HEK293 (cell line): ENCODE results near the gene KIFBP.

Experiments used
- CTCF ChIA-PET: fragments of 350-600 bp; formaldehyde crosslinking; extraction: SDS; loops from one replicate; lab custom pipeline; 2021; ENCODE audit warnings: antibody characterized with exemption; lab: Yijun Ruan, JAX
- POLR2A ChIA-PET: fragments of 300-600 bp; formaldehyde crosslinking; extraction: SDS; loops from one replicate; lab custom pipeline; 2020; ENCODE audit warnings: antibody characterized with exemption, inconsistent platforms; lab: Yijun Ruan, JAX
- H3K27ac ChIP-seq: fragments of 200-500 bp; sonication (Bioruptor generic); 2 replicates; pipeline ENCODE4 v1.5.1; 2014; ENCODE audit warnings: low read depth, low read length, control low read depth, inconsistent platforms; ENCODE audit errors: extremely low read depth
- H3K36me3 ChIP-seq, 2 experiments: fragments of 200-500 bp in 1 of 2; sonication (Bioruptor generic) in 1 of 2; 1 replicate in 1 of 2; 2 replicates in 1 of 2; pipeline ENCODE4 v1.5.1; 2014 to 2017; ENCODE audit warnings: inconsistent platforms in 2 of 2, low read length in 2 of 2; ENCODE audit not compliant: control insufficient read depth in 2 of 2, insufficient read depth in 1 of 2
- H3K4me1 ChIP-seq: fragments of 200-500 bp; sonication (Bioruptor generic); 2 replicates; pipeline ENCODE4 v1.5.1; 2014; ENCODE audit warnings: mild to moderate bottlenecking, low read length, inconsistent platforms; ENCODE audit not compliant: control insufficient read depth, insufficient read depth
- H3K4me3 ChIP-seq: 2 replicates; pipeline ENCODE4 v1.5.1; 2011; ENCODE audit warnings: low read depth, mild to moderate bottlenecking, control low read depth, low read length, moderate library complexity
- H3K9me3 ChIP-seq: fragments of 200-500 bp; sonication (Bioruptor generic); 2 replicates; pipeline ENCODE4 v1.5.1; 2014; ENCODE audit warnings: low read depth, low read length, inconsistent platforms; ENCODE audit not compliant: control insufficient read depth, insufficient read depth
- HOXC10 ChIP-seq: sonication (generic); formaldehyde crosslinking; IDR thresholded peaks from 2 replicates; pipeline ENCODE4 v1.8.1; 2023; ENCODE audit warnings: mild to moderate bottlenecking, missing genetic modification reagents
- PATZ1 ChIP-seq: fragments of 450-650 bp; formaldehyde crosslinking; IDR thresholded peaks from 2 replicates; pipeline ENCODE4 v1.5.1; 2016; ENCODE audit warnings: missing biosample characterization, missing genetic modification characterization
- PRDM1 ChIP-seq: fragments of 450-650 bp; formaldehyde crosslinking; IDR thresholded peaks from 2 replicates; pipeline ENCODE4; 2016; ENCODE audit warnings: missing biosample characterization, missing genetic modification characterization
- RBAK ChIP-seq: fragments of 450-650 bp; formaldehyde crosslinking; IDR thresholded peaks from 2 replicates; pipeline ENCODE4 v1.5.1; 2016; ENCODE audit warnings: missing biosample characterization, missing genetic modification characterization
- SP2 ChIP-seq: fragments of 450-650 bp; formaldehyde crosslinking; IDR thresholded peaks from 2 replicates; pipeline ENCODE4 v1.5.1; 2016; ENCODE audit warnings: missing biosample characterization, missing genetic modification characterization
- ZNF174 ChIP-seq: fragments of 450-650 bp; formaldehyde crosslinking; IDR thresholded peaks from 2 replicates; pipeline ENCODE4 v1.5.0; 2017; ENCODE audit warnings: missing biosample characterization, mild to moderate bottlenecking, missing genetic modification characterization
- ZNF214 ChIP-seq: fragments of 450-650 bp; formaldehyde crosslinking; IDR thresholded peaks from 2 replicates; pipeline ENCODE4 v1.5.1; 2017; ENCODE audit warnings: missing biosample characterization, mild to moderate bottlenecking, missing genetic modification characterization, borderline replicate concordance
- ZNF24 ChIP-seq: fragments of 450-650 bp; formaldehyde crosslinking; IDR thresholded peaks from 2 replicates; pipeline ENCODE4 v1.5.1; 2016; ENCODE audit warnings: missing biosample characterization, missing genetic modification characterization
- ZNF302 ChIP-seq: fragments of 450-650 bp; formaldehyde crosslinking; IDR thresholded peaks from 2 replicates; pipeline ENCODE4 v1.5.1; 2016; ENCODE audit warnings: missing biosample characterization, missing genetic modification characterization, low read depth
- ZNF350 ChIP-seq: fragments of 450-650 bp; formaldehyde crosslinking; IDR thresholded peaks from 2 replicates; pipeline ENCODE4 v1.5.0; 2017; ENCODE audit warnings: missing biosample characterization, mild to moderate bottlenecking, missing genetic modification characterization
- ZNF37A ChIP-seq: fragments of 450-650 bp; IDR thresholded peaks from 2 replicates; pipeline ENCODE4 v1.5.1; 2018; ENCODE audit warnings: missing biosample characterization, missing genetic modification characterization
- ZNF394 ChIP-seq: fragments of 450-650 bp; formaldehyde crosslinking; IDR thresholded peaks from 2 replicates; pipeline ENCODE4 v1.5.1; 2016; ENCODE audit warnings: missing biosample characterization, missing genetic modification characterization, mild to moderate bottlenecking, moderate library complexity, borderline replicate concordance
- ZNF426 ChIP-seq: fragments of 450-650 bp; formaldehyde crosslinking; IDR thresholded peaks from 2 replicates; pipeline ENCODE4 v1.5.1; 2017; ENCODE audit warnings: missing biosample characterization, missing genetic modification characterization, mild to moderate bottlenecking, inconsistent platforms, moderate library complexity
- ZNF513 ChIP-seq: fragments of 450-650 bp; IDR thresholded peaks from 2 replicates; pipeline ENCODE4 v1.5.1; 2018; ENCODE audit warnings: missing biosample characterization, missing genetic modification characterization
- ZNF571 ChIP-seq: fragments of 450-650 bp; formaldehyde crosslinking; IDR thresholded peaks from 2 replicates; pipeline ENCODE4 v1.5.0; 2017; ENCODE audit warnings: missing biosample characterization, missing genetic modification characterization
- ZNF585B ChIP-seq: fragments of 450-650 bp; formaldehyde crosslinking; IDR thresholded peaks from 2 replicates; pipeline ENCODE4 v1.5.1; 2016; ENCODE audit warnings: missing biosample characterization, missing genetic modification characterization
- ZNF626 ChIP-seq: fragments of 450-650 bp; sonication (Bioruptor Pico); formaldehyde crosslinking; IDR thresholded peaks from 2 replicates; pipeline ENCODE4 v1.5.1; 2018; ENCODE audit warnings: missing biosample characterization, missing genetic modification characterization, inconsistent platforms
- ZNF664 ChIP-seq: fragments of 450-650 bp; formaldehyde crosslinking; IDR thresholded peaks from 2 replicates; pipeline ENCODE4 v1.5.1; 2016; ENCODE audit warnings: missing biosample characterization, missing genetic modification characterization
- ZNF692 ChIP-seq: fragments of 450-650 bp; formaldehyde crosslinking; IDR thresholded peaks from 2 replicates; pipeline ENCODE4 v1.5.1; 2016; ENCODE audit warnings: missing biosample characterization, missing genetic modification characterization
- ZSCAN23 ChIP-seq: fragments of 450-650 bp; formaldehyde crosslinking; IDR thresholded peaks from 2 replicates; pipeline ENCODE4 v1.5.1; 2016; ENCODE audit warnings: missing biosample characterization, missing genetic modification characterization
- TF ChIP-seq, protein P1 (sequence below): fragments of 450-650 bp; formaldehyde crosslinking; IDR thresholded peaks from 2 replicates; pipeline ENCODE4 v1.5.1; 2016; ENCODE audit warnings: missing biosample characterization, missing genetic modification characterization
- TF ChIP-seq, protein P2 (sequence below): fragments of 450-650 bp; formaldehyde crosslinking; IDR thresholded peaks from 2 replicates; pipeline ENCODE4 v1.5.1; 2016; ENCODE audit warnings: missing biosample characterization, missing genetic modification characterization

The KIFBP gene

GRCh38 chr10:69056536-69057260 lies 68.1 kb downstream of the KIFBP start (continued):
- no peak for TF ChIP-seq ZNF571
- no peak for TF ChIP-seq ZNF664 (tag by site-specific recombination)
- no peak for TF ChIP-seq HOXC10 (CRISPR knock-in tag)
- TF ChIP-seq ZNF350 (tag by site-specific recombination) = no peak
- no peak for TF ChIP-seq ZNF174
- no peak for TF ChIP-seq ZNF394 (tag by site-specific recombination)
- no peak for TF ChIP-seq ZNF513 (tag by site-specific recombination)
- no peak for TF ChIP-seq ZNF626
- TF ChIP-seq, protein P1, sequence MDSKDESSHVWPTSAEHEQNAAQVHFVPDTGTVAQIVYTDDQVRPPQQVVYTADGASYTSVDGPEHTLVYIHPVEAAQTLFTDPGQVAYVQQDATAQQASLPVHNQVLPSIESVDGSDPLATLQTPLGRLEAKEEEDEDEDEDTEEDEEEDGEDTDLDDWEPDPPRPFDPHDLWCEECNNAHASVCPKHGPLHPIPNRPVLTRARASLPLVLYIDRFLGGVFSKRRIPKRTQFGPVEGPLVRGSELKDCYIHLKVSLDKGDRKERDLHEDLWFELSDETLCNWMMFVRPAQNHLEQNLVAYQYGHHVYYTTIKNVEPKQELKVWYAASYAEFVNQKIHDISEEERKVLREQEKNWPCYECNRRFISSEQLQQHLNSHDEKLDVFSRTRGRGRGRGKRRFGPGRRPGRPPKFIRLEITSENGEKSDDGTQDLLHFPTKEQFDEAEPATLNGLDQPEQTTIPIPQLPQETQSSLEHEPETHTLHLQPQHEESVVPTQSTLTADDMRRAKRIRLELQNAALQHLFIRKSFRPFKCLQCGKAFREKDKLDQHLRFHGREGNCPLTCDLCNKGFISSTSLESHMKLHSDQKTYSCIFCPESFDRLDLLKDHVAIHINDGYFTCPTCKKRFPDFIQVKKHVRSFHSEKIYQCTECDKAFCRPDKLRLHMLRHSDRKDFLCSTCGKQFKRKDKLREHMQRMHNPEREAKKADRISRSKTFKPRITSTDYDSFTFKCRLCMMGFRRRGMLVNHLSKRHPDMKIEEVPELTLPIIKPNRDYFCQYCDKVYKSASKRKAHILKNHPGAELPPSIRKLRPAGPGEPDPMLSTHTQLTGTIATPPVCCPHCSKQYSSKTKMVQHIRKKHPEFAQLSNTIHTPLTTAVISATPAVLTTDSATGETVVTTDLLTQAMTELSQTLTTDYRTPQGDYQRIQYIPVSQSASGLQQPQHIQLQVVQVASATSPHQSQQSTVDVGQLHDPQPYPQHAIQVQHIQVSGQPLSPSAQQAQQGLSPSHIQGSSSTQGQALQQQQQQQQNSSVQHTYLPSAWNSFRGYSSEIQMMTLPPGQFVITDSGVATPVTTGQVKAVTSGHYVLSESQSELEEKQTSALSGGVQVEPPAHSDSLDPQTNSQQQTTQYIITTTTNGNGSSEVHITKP (tag by site-specific recombination) = no peak

DNA sequence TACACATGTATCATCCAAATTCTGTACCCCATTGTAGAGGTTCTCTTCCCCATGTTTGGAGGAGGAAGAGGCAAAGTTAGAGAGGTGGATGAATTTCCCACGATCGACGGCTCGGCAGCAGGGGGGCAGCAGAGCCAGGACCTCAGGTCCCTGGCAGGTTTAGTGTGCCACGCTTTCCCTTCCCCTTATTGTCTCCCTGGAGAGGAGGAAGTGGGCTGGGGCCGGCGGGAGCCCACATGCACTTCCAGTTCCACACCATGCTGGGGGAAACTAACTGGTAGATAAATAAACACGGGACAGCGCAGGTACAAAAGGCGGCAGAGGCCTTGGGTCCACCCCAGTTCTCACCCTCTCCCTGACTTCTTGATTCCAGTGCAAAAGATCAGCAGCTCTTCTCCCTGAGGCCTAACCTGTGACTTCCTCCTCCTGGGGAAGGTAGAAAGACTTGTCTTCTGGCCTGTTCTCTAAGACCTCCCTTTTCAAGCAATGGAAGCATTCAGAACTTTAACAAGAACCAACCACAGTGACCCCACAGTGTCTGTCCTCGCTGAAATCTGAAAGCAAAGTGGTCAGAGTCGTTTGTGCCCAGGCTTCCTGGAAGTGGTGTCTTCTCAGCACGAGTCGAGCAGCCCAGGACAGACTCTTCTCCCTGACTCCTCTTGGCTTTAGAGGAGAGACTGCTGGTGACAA lies 68.8 kb downstream of the KIFBP start:
- ChIA-PET POLR2A (no interaction called here), CTCF (interaction anchor here (1.1 kb wide), 1 partner anchor 21 kb away, joined by 3 read pairs; no protein-coding TSS in a partner anchor)
- no peaks in the 10 kb centered on the region for H3K9me3 ChIP-seq
- TF ChIP-seq ZSCAN23 (no peak), ZNF24 (no peak), RBAK (no peak), ZNF214 (tag by site-specific recombination) (no peak), PRDM1 (tag by site-specific recombination) (no peak), ZNF394 (tag by site-specific recombination) (no peak), ZNF585B (no peak), ZNF426 (tag by site-specific recombination) (no peak), ZNF37A (no peak), SP2 (tag by site-specific recombination) (no peak), PATZ1 (tag by site-specific recombination) (no peak), ZNF692 (tag by site-specific recombination) (no peak), ZNF302 (tag by site-specific recombination) (no peak)
- TF ChIP-seq, protein P2, sequence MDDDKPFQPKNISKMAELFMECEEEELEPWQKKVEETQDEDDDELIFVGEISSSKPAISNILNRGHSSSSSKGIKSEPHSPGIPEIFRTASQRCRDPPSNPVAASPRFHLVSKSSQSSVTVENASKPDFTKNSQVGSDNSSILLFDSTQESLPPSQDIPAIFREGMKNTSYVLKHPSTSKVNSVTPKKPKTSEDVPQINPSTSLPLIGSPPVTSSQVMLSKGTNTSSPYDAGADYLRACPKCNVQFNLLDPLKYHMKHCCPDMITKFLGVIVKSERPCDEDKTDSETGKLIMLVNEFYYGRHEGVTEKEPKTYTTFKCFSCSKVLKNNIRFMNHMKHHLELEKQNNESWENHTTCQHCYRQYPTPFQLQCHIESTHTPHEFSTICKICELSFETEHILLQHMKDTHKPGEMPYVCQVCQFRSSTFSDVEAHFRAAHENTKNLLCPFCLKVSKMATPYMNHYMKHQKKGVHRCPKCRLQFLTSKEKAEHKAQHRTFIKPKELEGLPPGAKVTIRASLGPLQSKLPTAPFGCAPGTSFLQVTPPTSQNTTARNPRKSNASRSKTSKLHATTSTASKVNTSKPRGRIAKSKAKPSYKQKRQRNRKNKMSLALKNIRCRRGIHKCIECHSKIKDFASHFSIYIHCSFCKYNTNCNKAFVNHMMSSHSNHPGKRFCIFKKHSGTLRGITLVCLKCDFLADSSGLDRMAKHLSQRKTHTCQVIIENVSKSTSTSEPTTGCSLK (tag by site-specific recombination) = no peak
- TF ChIP-seq, all 188 proteins: peak for 0
- no peak overlapping the region for H3K27ac ChIP-seq
- no peaks in the 10 kb centered on the region for H3K36me3 ChIP-seq
- H3K4me3 ChIP-seq = no peak overlapping the region
- H3K4me1 ChIP-seq = no peaks in the 10 kb centered on the region
